ENCODE measurements around the gene PPP1R13B.
"Not testable (repeated sequence)": the region's sequence is repeated elsewhere in the genome, so short reads cannot be mapped to it uniquely, and the experiment has no call there.

PPP1R13B gene

GRCh38 chr14:103695296-103696069 is 151.9 kb downstream of the PPP1R13B start:
- no peak for FAIRE-seq

- no peak for FAIRE-seq
These were observed 152.8 kb downstream of the PPP1R13B start for GRCh38 chr14:103694572-103695026.

- no peak for FAIRE-seq
These were observed 153.9 kb downstream of the PPP1R13B start for GRCh38 chr14:103693515-103693914.

DNA sequence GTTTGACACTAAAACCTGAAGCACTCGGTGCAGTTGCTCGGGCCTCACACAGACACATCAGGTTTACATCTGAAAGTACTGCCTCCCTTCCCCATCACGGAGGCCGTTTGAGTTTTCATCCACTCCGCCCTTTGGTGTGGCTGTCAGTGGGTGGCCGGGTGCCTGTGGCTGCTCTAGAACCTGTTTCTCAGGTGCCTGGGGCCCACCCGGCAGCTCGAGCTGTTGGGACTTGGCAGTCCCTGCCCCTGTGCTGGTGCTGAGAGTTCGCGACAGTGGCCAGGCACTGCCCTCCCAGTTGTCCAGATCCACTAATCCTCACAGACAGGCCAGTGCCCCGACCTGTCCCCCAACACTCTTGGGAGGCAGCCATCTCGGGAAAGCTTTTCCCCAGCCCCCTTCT is 154.5 kb downstream of the PPP1R13B start:
- no peak for FAIRE-seq

- no peak for FAIRE-seq
These were observed 155.2 kb downstream of the PPP1R13B start for GRCh38 chr14:103692159-103692558.

DNA sequence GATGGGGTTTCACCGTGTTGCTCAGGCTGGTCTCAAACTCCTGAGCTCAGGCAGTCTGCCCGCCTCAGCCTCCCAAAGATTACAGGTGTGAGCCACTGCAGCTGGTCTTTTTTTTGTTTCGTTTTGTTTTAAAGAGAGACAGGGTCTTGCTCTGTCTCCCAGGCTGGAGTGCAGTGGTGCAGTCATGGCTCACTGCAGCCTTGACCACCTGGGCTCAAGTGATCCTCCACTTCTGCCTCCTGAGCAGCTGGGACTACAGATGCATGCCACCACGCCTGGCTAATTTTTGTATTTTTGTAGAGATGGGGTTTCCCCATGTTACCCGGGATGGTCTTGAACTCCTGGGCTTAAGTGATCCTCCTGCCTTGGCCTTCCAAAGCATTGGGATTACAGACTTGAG is 155.7 kb downstream of the PPP1R13B start:
- FAIRE-seq = not testable (repeated sequence)

- no peak for FAIRE-seq
These were observed 157.0 kb downstream of the PPP1R13B start for GRCh38 chr14:103690332-103690731.

- FAIRE-seq = no peak
These were observed 158.2 kb downstream of the PPP1R13B start for GRCh38 chr14:103688906-103689902.

GRCh38 chr14:103688441-103688840 is 158.9 kb downstream of the PPP1R13B start:
- FAIRE-seq = no peak

DNA sequence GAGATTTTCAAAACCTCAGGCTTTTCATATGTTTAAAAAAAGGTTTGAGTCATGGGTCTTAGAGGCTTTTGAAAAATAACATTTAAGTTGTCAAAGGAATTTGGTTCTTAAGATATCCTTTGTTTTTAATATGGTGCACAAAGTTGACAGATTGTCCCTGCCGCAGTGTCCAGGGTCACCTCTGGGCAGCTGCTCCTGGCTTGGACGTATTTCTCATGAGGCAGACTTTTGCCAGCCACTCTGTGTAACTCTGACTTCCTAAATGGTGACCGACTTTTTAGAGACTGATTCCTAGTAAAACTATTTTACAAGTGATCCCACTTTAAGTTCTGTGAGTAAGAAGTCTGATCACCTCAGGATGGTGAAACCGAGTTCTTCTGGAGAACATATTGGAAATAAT is 159.7 kb downstream of the PPP1R13B start:
- FAIRE-seq = no peak

DNA sequence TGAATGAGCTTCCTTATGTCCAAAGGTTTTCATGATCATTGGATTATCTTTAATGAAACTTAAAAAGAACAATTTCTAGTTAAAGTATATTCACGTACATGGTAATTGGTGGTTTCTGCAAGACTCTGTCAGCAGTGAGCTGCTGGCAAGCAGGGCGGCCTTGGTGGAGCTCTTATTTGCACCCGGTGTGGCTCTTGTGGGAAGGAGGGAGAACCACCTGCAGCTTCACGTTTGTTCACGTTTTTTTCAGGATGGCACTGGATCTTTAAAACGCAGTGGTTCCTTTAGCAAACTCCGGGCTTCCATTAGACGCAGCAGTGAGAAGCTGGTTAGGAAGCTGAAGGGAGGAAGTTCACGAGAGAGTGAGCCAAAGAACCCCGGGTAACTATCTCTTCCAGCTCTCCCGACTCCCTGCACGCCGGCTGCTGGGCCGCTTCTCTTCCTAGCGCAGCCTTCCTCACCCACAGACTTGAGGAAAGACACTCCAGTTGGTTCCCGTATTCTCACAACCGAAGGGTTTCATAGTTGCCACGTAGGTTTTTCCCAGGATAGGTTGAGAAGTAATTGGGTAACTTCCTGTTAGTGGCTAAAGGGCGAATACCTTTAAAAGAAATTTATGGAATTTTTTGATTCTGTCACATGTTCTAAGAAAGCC is 160.4 kb downstream of the PPP1R13B start:
- FAIRE-seq = no peak

- FAIRE-seq = no peak
These were observed 161.8 kb downstream of the PPP1R13B start for GRCh38 chr14:103685276-103686211.

DNA sequence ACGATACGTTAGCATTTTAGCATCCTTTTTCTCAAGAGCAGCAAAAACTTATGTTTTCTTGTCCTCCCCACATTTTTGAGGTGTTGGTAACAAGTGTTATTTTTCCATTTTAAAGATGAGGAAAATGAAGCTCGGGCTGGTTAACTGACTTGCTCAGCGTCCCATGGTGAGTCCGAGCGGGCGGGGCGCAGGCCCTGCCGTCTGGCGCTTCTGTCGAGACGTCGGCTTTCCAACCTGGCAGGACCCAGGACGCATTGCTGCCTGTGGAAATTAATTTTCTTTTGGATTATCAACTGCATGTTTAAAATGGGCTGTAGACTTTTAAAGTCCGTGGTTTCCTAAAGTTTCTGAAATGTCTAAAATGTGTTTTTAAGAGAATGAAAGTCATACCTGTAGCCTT is 162.5 kb downstream of the PPP1R13B start:
- no peak for FAIRE-seq

- no peak for FAIRE-seq
These were observed 162.9 kb downstream of the PPP1R13B start for GRCh38 chr14:103684471-103684870.

All from colon (tissue), 2 donors.